RCC 7860 (cell line): ENCODE data around the gene SDK2.

Experiments used
- DNase-seq: peaks from one replicate; pipeline ENCODE4 v3.0.0-alpha.2; 2015; ENCODE audit warnings: low spot score
- FAIRE-seq: peaks from 2 replicates; lab custom pipeline; 2012; peaks lifted over from hg19 to GRCh38; lab: Jason Lieb, UNC

Gene SDK2

DNA sequence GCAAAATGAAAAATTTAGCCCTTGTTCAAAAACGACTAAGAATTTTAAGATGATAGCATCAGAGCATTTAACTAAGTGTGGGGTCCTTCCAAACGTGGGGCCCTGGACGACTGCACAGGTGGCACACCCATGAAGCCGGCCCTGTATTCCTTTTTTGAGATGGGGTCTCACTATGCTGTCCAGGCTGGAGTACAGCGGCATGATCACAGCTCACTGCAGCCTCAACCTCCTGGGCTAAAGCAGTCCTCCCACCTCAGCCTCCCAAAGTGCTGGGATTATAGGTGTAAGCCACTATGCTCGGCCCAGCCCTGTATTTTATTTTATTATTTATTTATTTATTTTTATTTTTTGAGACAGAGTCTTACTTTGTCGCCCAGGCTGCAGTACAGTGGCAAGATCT, 241.8 kb downstream of the SDK2 start:
- FAIRE-seq (no peak), DNase-seq (no peak)

DNA sequence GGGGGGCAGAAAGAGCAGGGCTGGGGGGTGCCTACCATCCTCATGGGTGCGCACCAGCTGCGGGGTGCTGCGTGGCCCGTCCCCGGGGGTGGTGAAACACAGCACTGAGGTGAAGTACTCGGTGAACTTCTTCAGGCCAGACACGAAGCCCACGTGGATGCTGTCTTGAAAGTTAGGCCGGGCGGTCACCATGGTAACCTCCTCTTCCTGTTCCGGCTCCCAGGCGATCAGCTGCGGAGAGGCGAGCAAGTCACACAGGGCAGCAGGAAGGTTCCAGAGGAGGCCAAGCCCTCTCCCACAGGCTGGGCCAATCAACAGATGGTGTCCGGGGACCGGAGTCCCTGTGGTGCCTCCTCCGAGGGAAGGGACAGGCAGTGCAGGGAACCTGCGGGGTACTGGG, 242.3 kb downstream of the SDK2 start:
- FAIRE-seq (no peak), DNase-seq (no peak)

DNA sequence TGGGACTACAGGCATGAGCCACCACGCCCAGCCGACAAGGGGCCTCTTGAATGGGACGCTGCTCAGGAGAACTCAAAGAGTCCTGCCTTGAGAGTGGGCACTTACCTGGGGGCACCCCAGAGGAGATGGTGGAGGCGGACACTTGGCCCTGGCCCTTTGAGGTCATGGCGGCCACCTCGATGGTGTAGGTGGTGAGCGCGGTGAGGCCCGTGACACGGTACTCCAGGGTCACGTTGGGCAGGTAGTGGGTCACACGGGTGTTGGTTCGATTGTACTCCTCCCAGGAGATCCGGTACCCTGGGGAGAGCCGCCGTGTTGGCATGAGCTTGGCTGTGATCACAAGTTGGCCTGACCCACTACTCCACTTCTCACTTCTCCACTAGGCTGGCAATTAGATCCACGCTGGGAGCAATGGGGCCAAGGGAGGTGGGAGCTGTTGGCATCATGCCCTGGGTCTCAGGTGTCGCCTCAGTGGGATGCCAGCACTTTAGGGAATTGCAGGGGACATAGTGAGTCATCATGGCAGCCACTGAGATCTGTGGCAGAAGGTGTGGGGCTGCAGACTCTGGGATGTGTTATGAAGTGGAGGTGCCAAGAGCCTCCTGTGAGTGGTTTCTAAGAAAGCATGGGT, 243.2 kb downstream of the SDK2 start:
- FAIRE-seq (no peak), DNase-seq (no peak)

DNA sequence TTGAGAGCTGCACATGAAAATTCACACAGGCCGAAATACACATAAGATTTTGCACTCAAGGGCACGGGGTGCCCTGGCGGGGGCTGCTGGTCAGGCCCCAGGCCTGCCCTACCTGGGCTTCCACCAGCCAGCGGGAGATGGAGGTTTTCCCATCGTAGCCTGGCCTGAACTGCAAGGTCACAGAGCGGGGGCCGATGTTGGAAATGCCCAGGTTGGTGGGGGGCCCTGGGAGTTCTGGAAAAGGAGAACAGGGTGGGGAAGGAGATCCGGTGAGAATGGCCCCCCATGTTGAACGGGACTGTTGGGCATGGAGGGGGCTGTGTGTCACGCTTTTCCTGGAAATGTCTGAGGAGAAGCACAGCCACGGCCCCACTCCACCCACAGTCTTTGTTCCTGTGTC, 245.2 kb downstream of the SDK2 start:
- no peak for FAIRE-seq
- DNase-seq = no peak

DNA sequence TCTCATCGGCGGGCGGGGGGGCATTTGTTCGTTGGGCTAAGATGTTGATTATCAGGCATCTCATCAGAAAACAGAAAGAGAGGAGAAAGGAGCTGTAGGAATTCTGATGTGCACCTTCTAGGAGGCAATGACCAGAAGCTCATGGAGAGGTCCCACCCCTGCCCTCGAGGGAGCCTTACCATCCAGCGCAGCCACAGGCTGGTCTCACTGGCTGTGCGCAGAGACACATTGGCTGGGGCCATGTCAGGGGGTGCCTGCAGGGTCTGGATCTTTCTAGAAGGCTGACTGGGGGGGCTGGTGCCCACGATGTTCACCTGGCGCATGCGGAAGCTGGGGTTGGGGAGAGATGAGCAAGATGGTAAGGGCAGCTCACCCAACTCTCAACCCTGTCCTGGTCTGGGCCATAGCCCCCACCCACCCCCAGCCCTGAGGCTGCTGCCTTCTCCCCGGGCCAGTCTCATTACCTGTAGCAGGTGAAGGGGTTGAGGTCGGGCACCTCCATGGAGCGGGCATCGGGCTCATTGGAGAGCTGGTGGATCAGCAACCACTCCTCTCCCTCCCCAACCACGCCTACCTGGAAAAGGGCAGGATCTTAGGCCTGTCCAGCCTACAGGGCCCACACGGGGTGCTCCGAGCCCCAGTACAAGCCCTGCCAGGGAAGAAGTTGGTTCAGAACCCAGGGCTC, 246.2 kb downstream of the SDK2 start:
- FAIRE-seq (no peak), DNase-seq (no peak)

DNA sequence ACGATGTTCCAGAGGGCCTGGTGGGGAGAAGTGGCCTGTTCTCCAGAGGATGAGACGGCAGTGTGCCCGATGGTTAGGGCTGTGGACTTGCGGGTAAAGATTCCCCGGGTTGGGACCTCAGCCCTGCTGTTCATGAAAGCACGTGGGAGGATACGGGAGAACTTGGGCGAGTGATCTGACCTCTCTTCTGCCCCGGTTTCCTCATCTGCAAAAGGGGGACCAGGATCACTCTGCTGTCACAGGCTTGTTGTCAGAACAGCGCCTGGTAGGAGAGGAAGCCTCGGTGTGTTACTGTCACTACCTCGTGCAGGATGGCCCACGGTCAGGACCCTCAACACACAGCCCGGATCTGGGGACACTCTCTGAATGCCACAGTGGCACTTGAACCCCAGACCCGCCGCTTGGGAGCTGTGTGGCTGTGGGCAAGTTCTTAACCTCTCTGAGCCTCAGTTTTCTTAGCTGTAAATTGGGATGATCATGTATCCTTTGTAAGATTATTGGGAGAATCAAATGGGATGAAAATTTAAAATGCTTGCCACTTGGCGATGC, 246.9 kb downstream of the SDK2 start:
- FAIRE-seq = no peak
- DNase-seq = no peak

DNA sequence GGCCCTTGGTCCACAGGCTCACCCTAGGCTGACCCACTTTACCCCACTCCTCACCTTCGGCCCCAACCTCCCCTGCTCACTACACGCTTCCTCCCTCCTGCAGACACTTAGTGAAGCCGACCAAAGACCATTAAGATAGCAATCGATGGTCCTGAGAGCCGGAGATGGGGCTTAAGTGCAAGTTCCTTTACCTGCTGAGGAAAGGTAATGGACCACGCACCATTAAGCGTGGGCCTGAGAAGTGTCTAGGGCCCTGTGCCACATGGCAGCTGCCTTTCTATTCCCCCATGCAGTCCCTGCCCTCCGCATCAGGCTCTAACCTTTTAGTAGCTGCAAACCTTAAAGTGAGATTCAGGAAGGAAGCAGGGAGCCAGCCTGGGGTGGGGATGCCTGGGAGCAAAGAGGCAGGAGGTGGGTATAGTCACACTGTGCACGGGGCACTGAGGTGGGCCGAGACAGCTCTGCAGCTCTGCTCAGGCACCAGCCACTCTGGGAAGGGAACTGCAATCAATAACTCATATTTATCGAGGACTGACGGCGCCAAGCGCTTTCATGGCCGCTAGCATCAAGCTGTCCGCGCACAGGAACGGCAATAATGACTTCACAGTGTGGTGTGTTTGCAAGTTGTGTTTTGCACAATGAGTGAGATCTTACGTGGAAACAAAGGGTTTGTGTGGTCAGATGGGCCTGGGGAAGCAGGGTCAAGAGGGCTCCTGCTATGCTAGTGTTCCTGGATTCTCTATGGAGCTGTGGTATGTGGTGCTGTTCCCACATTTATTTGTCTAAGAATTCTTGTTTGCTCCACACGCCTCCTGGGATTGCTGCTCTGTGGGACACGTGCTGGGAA, 247.6 kb downstream of the SDK2 start:
- FAIRE-seq (no peak), DNase-seq (no peak)

DNA sequence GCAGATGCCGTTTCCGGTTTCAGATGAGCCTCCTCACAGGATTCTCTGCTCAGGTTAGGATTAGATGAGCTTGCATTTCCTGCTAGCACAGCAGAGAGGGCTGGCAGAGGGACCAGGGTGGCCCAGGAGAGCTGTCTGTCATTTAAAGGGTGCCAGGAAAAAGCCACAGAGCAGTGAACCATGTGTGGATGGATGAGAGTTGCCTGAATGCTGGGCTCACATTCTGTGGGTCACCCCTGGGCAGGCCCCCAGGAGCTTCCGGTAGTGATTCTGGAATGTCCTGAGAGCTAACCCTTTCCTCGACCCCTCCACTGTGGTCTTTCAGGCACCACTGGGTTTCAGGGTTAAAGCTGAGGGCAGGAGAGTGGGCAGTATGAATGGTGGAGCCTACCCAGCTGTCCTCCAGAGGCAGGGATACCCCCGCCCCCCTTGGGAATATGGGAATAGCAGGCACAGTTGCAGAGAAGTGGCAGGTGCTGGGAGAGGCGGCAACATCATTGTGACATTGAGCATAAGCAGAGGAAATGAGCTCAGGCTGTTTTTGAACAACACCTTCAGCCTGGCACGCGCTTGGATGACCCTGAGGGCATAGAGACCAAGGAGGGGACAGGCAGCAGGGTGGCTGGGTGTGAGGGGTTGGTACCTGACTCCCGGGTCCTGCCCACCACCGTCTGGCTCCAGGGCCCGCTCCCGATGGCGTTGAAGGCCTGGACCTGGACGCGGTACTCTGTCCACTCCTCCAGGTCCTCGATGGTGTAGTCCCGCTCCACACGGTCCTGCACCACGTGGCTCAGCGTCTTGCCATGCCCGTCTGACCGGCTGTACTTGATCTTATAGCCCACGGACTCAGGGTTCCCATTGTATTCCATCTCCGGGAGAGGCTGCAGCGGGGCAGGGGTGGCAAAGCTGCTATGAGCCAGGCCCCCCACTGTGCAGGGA, 249.5 kb downstream of the SDK2 start:
- FAIRE-seq (no peak), DNase-seq (no peak)

DNA sequence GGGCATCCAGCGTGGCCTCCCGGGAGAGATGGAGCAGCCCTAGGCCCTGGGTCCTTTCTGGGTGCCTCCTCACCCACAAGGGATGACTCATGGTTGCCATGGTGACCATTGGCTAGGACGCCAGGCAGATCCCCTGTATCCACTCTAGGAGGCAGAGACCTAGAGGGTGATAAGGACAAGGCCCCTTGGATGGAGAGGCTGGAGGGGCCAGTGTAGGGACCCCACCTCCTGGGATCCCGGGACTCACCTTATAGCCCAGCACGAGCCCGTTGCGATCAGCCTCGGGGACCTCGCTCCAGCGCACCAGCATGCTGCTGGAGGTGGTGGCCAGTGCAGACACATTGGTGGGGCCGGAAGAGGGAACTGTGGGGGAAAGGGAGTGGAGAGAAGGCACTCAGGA, 250.3 kb downstream of the SDK2 start:
- DNase-seq = no peak

DNA sequence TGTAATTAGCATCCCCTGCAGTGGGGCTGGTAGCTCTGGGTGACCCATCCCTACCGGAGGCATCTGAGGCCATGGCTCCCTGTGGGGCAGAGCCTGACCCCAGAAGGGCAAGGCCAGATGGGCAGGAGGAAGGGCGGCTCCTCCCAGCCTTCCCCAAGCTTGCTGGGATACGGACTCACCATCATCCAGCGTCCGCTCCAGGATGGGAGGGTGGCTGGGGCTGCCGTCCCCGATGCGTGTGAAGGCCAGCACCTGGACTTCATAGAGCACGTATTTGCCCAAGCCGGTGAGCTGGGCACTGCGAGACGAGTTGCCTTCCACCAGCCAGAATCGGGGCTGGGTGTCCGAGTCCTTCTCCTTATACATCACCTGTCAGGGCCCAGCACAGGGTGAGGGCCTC, 250.9 kb downstream of the SDK2 start:
- FAIRE-seq = no peak

More for the DNA sequence above, 250.3 kb downstream of the SDK2 start:
- no peak for FAIRE-seq

DNA sequence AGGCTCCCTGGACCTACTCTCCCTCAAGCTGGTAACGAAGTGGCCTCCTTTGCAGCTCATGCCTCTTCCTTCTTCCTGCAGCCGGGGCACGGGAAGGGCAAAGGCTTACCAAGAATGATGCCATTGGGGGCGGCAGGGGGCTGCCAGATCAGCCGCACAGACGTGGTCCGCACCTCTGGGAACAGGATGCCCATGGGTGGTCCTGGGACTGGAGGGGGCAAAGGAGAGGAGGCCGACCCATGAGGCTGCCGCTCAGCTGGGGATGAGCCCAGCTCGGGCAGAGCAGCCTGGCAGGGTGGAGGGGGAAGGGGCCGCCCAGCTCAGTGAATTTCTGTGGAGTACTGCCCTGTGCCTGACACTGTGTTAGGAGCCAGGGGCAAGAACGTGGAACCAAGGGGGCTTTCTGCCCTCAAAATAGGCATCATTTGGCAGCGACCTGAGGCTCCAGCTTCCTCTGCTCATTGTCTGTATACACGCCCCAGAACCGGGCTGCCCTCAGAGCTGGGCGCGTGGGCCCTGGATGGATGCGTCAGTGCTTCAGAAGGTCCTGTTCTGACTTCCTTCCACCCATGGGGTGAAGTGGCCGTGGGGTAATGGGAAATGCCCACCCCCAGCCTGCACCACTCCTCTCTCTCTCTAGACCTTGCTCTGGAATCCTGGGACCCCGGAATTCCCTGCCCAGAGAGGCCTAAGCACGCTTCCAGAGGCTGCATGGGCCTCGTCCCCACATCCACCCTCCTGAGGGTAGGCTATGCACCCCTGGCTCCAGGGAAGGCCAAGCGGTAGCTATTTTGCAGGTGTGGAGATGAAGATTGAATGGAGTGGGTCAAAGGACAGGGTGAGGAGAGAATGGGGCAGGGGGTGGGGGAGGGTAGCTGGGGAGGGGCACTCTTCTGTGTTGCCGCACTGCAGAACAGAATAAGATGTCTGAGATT, 252.6 kb downstream of the SDK2 start:
- FAIRE-seq (no peak), DNase-seq (no peak)

More for the DNA sequence above, 250.9 kb downstream of the SDK2 start:
- no peak for DNase-seq

DNA sequence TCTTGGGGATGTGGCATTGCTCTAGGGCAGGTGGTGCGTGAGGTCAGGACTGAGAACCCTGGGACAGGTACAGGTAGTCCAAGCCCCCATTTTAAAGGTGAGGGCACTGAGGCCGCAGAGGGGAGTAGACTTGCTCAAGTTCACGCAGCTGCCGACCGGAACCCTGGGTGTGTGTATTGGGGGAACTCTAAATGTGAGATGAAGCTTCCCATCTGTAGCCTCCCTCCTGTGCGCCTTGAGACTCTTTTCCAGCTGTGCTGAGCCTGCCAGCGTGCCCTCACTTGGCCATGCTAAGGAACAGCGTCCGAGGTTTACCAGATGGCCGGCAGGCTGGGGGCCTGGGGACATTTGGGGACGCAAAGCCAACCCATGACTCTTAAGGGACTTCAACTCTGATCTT, 253.4 kb downstream of the SDK2 start:
- DNase-seq (no peak), FAIRE-seq (no peak)

DNA sequence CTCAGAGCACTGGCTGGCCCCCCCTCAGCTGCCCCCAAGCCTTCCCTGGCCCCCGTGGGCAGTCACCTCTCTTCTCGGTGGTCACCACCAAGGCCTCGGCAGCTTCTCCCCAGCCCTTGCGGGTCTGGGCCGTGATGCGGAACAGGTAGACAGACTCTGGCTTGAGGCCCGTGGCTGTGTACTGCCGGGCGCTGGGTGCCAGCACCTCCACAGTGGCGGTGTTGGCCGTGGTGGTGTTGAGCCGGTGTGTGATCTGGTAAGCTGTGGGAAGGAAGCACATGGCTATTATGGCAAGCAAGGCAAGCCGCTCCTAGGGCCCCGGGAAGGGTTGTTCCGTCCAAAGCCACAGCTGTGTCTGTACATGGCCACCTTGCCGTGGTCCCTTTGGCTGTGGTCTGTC, 254.0 kb downstream of the SDK2 start:
- FAIRE-seq (no peak), DNase-seq (no peak)

DNA sequence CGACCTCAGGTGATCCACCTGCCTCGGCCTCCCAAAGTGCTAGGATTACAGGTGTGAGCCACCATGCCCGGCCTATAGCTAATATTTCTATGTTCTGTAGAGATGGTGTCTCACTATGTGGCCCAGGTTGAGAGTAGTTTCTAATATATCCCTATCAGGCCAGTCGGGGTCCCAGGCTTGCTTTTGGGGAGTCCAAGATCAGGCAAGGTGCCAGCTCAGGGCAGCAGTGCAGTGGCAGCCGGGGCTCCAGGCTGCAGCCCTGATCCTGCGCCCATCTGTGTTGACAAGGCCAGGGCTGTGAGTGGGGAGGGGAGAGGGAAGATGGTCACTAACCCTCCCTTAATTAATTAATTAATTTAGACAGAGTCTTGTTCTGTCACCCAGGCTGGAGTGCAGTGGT, 254.8 kb downstream of the SDK2 start:
- DNase-seq (no peak), FAIRE-seq (no peak)

DNA sequence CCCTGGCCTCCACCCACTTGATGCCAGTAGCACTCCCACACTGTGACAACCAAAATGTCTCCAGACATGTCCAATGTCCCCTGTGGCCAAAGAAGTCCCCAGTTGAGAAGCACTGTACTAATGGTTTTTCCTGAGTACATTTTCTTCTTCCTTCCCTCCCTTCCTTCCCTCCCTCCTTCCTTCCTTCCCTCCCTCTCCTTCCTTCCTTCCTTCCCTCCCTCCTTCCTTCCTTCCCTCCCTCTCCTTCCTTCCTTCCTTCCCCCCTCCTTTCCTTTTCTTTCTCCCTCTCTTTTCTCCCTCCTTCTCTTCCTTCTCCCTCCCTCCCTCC, 255.7 kb downstream of the SDK2 start:
- DNase-seq (no peak), FAIRE-seq (no peak)

DNA sequence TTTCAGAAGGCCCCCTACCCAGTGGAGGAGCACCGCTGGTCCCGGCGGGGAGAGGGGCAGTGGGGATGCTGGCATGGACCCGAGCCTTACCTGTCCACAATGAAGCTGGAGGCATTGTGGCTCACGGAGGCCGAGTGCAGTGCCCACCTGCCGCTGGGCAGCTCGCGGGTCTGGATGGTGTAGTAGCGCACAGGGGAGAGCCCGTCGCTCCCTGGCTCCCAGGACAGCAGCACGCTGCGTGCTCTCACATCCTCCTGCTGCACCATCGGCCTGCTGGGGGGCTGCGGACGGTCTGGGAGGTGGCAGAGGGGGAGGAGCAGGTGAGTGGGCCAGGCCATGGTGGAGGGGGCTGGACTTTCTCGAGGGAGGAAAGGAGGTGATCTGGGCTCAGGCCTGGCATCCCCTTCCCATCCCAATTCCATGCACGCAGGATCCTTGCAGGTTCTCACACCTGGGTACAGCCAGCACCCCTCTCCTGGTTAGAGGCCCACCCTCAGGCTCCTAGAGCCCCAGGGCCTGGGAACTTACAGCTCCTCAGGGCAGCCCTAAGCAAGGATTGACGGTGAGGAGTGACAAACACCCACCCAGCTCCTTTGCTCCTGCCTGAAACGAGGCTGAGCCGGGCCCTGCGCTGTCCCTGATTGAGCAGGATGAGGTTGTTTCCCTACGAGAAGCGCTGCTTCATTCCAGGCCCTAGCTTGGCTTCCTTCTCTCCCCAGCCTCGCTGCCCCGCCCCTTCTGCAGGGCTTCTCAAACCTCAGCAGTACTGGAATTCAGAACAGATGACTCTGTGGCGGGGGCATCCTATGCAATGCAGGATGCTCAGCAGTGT, 256.3 kb downstream of the SDK2 start:
- DNase-seq (no peak), FAIRE-seq (no peak)

DNA sequence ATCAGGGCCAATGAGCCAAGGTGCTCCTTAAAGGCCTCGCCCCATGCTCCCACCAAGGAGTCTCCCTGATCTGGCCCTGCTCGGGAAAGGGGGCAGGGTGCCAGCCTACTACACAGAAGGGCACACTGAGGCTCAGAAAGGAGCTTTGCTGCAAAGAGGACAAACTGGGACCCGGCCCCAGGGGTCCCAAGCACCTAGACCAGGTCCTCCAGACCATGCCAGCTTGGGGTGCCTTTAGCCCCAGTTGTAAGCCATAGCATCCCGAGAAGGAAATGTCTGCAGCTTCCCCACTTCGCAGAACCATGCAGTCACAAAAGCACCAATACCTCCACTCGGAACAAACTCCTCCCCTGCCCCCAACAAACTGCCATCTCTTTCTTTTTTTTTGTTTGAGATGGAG, 257.7 kb downstream of the SDK2 start:
- no peak for FAIRE-seq

DNA sequence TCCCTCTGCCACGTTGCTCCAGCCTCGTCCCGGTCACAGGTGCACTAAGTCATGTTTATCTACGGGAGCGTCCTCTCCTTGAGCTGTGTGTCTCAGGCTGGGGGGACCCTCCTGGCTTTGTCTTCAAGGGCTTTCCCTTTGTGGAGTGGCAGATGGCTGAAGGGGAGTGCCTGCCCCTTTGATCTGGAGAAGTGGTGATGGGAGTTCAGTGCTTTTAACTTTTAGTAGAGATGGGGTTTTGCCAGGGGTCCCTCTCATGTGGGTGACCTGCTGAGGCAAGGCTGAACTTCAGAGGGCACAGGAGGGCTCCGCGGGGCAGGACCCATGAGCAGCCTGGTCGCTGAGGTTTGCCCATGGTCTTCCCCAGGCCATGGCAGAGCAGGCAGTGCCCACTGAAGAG, 259.3 kb downstream of the SDK2 start:
- DNase-seq (no peak), FAIRE-seq (no peak)

More for the DNA sequence above, 257.7 kb downstream of the SDK2 start:
- DNase-seq = no peak
